ENCODE measurements around the gene GPR32. TPM values are rescaled to one million over a fixed set of nuclear protein-coding genes. Genes with fewer than 3 reads are reported as not detected.
A peak's percentile ranks its signal among the peaks of the same experiment; 100 is the strongest.

The GPR32 gene
- total and polyA plus RNA-seq, 2 of the 8 experiments (the other 6 are each of a cell fraction or from before 2014, with no cell fraction given) = not detected

GRCh38 chr19:50779504-50780457 is 9.5 kb downstream of the GPR32 start:
- H3K27me3 ChIP-seq (replicated peaks in 1 of 4; ENCODE audit: control insufficient read depth in 3 of 4, extremely low read depth in 1 of 4, insufficient read depth in 3 of 4, low read length in 3 of 4) = peaks cover 3 to 55% (median 36%) of the 10 kb centered on the region in 4 experiments
- H4K20me1 ChIP-seq (replicated peaks in 1 of 2; ENCODE audit: control insufficient read depth in 1 of 2, insufficient read depth in 2 of 2, low read length in 2 of 2) = peaks cover 0 to 2% of the 10 kb centered on the region in 2 experiments
- H3K23ac ChIP-seq (ENCODE audit: insufficient read length) = no peak overlapping the region
- H2BK12ac ChIP-seq (ENCODE audit: low read depth, low read length) = no peak overlapping the region; the same call in 1 of the 2 replicates
- H3K4me2 ChIP-seq (ENCODE audit: insufficient read depth in 1 of 2, low read depth in 2 of 2, low read length in 2 of 2) = no peak overlapping the region
- no peak overlapping the region for H3K27ac ChIP-seq (ENCODE audit: low read depth, low read length)
- WGBS, 2 experiments (ENCODE audit: extremely low coverage in 1 of 2, insufficient coverage in 1 of 2, insufficient read length in 1 of 2, insufficient replicate concordance in 2 of 2, low coverage in 1 of 2, low lambda C conversion rate in 2 of 2, missing lambda C conversion rate in 1 of 2) = 79% methylated on average over 21 of the region's 25 CpGs; no CpG with 5 or more reads in 1 of the 2 experiments
- H4K91ac ChIP-seq (replicated peaks; ENCODE audit: insufficient read length, low read length) = no peak overlapping the region
- H2BK5ac ChIP-seq (ENCODE audit: low read depth, low read length) = no peak overlapping the region
- H3K4ac ChIP-seq (replicated peaks; ENCODE audit: insufficient read length, low read depth, low read length) = no peak overlapping the region
- no peak overlapping the region for H2AFZ ChIP-seq (ENCODE audit: low read length)
- FAIRE-seq (no peak), DNase-seq (ENCODE audit: low read depth in 1 of 2, low spot score in 2 of 2) (no peak)
- no peaks in the 10 kb centered on the region for H3K36me3 ChIP-seq (ENCODE audit: control insufficient read depth in 2 of 4, insufficient read depth in 4 of 4, low read length in 3 of 4)
- H3K9ac ChIP-seq (replicated peaks in 1 of 4; ENCODE audit: extremely low read depth in 1 of 4, low read depth in 3 of 4, low read length in 3 of 4) = no peak overlapping the region
- H2BK120ac ChIP-seq (replicated peaks; ENCODE audit: low read depth, low read length) = no peak overlapping the region
- no peaks in the 10 kb centered on the region for H3K79me1 ChIP-seq (ENCODE audit: low read depth, low read length)
- no peak overlapping the region for H3K4me3 ChIP-seq (ENCODE audit: extremely low read depth in 1 of 4, insufficient read depth in 2 of 4, low read depth in 3 of 4, low read length in 4 of 4)
- ChIA-PET POLR2A (ENCODE audit: partially characterized antibody) (interaction anchor here (0.6 to 9.7 kb wide), 15 partner anchors 13 to 466 kb away, joined by 3 to 110 read pairs (median 3); partner anchors contain the start of gene ACP4), CTCF (ENCODE audit: partially characterized antibody) (interaction anchor here (0.6 to 10.2 kb wide), 18 partner anchors 15 to 314 kb away, joined by 3 to 170 read pairs (median 4); partner anchors contain the start of genes CLEC11A and SHANK1)
- no peaks in the 10 kb centered on the region for H3K9me3 ChIP-seq (ENCODE audit: insufficient read depth in 2 of 2, low read depth in 1 of 2, low read length in 1 of 2)
- no peak overlapping the region for H2AK5ac ChIP-seq (ENCODE audit: low read depth, low read length)
- TF ChIP-seq HDAC6 (IDR thresholded peaks at IDR 0.05; ENCODE audit: low read depth, low read length) (no peak), BCL11A (IDR thresholded peaks at IDR 0.05; ENCODE audit: low read depth in 2 of 2, low read length in 2 of 2) (no peak), JUN (IDR thresholded peaks at IDR 0.05; ENCODE audit: low read depth, low read length) (no peak), KDM5A (IDR thresholded peaks at IDR 0.05; ENCODE audit: low read length) (no peak), RBBP5 (IDR thresholded peaks at IDR 0.05; ENCODE audit: borderline replicate concordance, low read depth, low read length) (no peak), TAF7 (optimal IDR thresholded peaks at IDR 0.05; ENCODE audit: borderline replicate concordance, low read depth, low read length) (no peak), TBP (IDR thresholded peaks at IDR 0.05; ENCODE audit: low read depth, low read length) (no peak), JUND (IDR thresholded peaks at IDR 0.05; ENCODE audit: low read length) (no peak), HDAC2 (IDR thresholded peaks at IDR 0.05; ENCODE audit: borderline replicate concordance in 1 of 2, low read depth in 2 of 2, low read length in 2 of 2) (no peak)
- no peak overlapping the region for H4K5ac ChIP-seq (ENCODE audit: insufficient read length, low read depth, low read length)
- H3K4me1 ChIP-seq (replicated peaks in 1 of 4; ENCODE audit: control insufficient read depth in 3 of 4, insufficient read depth in 4 of 4, low read length in 3 of 4) = peaks cover 2 to 7% (median 4%) of the 10 kb centered on the region in 4 experiments; a peak in 5 of 7 replicates
- no peak overlapping the region for H3K14ac ChIP-seq (ENCODE audit: insufficient read length)
- H2BK20ac ChIP-seq (ENCODE audit: low read length) = peak overlapping the region; percentile 52; the same call in 1 of the 2 replicates
- no peaks in the 10 kb centered on the region for H3K79me2 ChIP-seq (ENCODE audit: control insufficient read depth in 1 of 2, insufficient read depth in 2 of 2, low read length in 2 of 2)
- H3K56ac ChIP-seq (replicated peaks; ENCODE audit: insufficient read length, low read depth, low read length) = no peak overlapping the region
- H3K18ac ChIP-seq (ENCODE audit: extremely low read depth, low read length) = no peak overlapping the region
- peaks cover 4% of the 10 kb centered on the region; the same call in 1 of the 2 replicates for H3K23me2 ChIP-seq (ENCODE audit: low read depth, low read length)
- no peak overlapping the region for H2BK15ac ChIP-seq (ENCODE audit: low read length)
- H4K8ac ChIP-seq (ENCODE audit: extremely low read depth, insufficient read depth, low read length) = no peak overlapping the region
